Right lobe of liver (tissue), 4 donors: ENCODE data around the gene ZNF618.

Source experiments
- CTCF ChIP-seq, 4 donors: fragments of 200-600 bp in 3 of 4; fragments of 450-650 bp in 1 of 4; IDR thresholded peaks; one replicate each; pipeline versions ENCODE4 v1.5.1 to v1.8.0; 2016 to 2022; ENCODE audit warnings: antibody characterized with exemption in 4 of 4, mild to moderate bottlenecking in 2 of 4
- POLR2A ChIP-seq: fragments of 450-650 bp; IDR thresholded peaks from one replicate; pipeline ENCODE4 v1.6.1; 2017; ENCODE audit warnings: antibody characterized with exemption, mild to moderate bottlenecking
- donor health status: DM: no; HTN: no; CAD: no.
- donor health status: DM: no; HTN: no; CAD: no.
- donor health status: DM: no; HTN: yes; CAD: no.

GRCh38 chr9:113916931-113917330 is 40.8 kb downstream of the ZNF618 start:
- TF ChIP-seq CTCF (IDR thresholded peaks at IDR 0.05) (no peak), POLR2A (no peak)
